WERI-Rb-1 (cell line): ENCODE data around the gene KCNQ2.

Source experiments
- DNase-seq: peaks from one replicate; pipeline ENCODE4 v3.0.0-alpha.2; 2020
- H3K27ac ChIP-seq: fragments of 250-450 bp; sonication (Bioruptor Pico); 2 replicates; pipeline ENCODE4 v1.5.1; 2020; ENCODE audit warnings: mild to moderate bottlenecking, moderate library complexity
- H3K27me3 ChIP-seq: fragments of 250-450 bp; sonication (Bioruptor Pico); 2 replicates; pipeline ENCODE4 v1.5.1; 2021; ENCODE audit warnings: mild to moderate bottlenecking, low read depth, moderate library complexity; ENCODE audit not compliant: insufficient read depth, severe bottlenecking
- H3K36me3 ChIP-seq: fragments of 250-450 bp; sonication (Bioruptor Pico); 2 replicates; pipeline ENCODE4 v1.5.1; 2020; ENCODE audit warnings: mild to moderate bottlenecking, moderate library complexity
- H3K4me3 ChIP-seq: 2 replicates; pipeline ENCODE4 v1.5.1; 2011; ENCODE audit warnings: low read depth, mild to moderate bottlenecking, control low read depth, low read length
- H3K9me3 ChIP-seq: fragments of 250-450 bp; sonication (Bioruptor Pico); 2 replicates; pipeline ENCODE4 v1.5.1; 2021; ENCODE audit warnings: mild to moderate bottlenecking, moderate library complexity; ENCODE audit not compliant: severe bottlenecking
- TF ChIP-seq, protein P1 (sequence below): IDR thresholded peaks from 2 replicates; pipeline ENCODE4 v1.5.1; 2011; ENCODE audit warnings: low read depth, mild to moderate bottlenecking, control low read depth, inconsistent platforms, low read length

KCNQ2 gene

DNA sequence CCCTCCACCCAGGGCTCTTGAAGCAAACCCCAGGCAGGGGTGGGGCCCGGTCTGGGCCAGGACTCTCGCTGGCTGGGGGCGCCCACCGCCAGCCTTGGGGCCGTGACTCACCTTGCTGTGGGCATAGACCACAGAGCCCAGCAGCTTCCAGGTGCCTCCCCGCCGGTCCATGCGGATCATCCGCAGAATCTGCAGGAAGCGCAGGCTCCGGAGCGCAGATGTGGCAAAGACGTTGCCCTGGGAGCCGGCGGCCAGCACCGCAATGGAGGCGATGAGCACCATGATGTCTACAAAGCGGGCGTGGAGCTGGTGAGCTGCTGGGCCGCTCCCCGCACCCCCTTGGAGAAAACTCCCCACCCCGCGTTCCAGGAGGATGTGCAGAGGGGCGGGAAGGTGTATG is 27.9 kb downstream of the KCNQ2 start:
- Histone ChIP-seq H3K27ac (no peak overlapping the region), H3K27me3 (no peaks in the 10 kb centered on the region), H3K4me3 (no peak overlapping the region), H3K9me3 (peaks cover 4% of the 10 kb centered on the region), H3K36me3 (peaks cover 8% of the 10 kb centered on the region; the same call in 1 of the 2 replicates)
- no peak for DNase-seq
- TF ChIP-seq, protein P1, sequence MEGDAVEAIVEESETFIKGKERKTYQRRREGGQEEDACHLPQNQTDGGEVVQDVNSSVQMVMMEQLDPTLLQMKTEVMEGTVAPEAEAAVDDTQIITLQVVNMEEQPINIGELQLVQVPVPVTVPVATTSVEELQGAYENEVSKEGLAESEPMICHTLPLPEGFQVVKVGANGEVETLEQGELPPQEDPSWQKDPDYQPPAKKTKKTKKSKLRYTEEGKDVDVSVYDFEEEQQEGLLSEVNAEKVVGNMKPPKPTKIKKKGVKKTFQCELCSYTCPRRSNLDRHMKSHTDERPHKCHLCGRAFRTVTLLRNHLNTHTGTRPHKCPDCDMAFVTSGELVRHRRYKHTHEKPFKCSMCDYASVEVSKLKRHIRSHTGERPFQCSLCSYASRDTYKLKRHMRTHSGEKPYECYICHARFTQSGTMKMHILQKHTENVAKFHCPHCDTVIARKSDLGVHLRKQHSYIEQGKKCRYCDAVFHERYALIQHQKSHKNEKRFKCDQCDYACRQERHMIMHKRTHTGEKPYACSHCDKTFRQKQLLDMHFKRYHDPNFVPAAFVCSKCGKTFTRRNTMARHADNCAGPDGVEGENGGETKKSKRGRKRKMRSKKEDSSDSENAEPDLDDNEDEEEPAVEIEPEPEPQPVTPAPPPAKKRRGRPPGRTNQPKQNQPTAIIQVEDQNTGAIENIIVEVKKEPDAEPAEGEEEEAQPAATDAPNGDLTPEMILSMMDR, result no peak

DNA sequence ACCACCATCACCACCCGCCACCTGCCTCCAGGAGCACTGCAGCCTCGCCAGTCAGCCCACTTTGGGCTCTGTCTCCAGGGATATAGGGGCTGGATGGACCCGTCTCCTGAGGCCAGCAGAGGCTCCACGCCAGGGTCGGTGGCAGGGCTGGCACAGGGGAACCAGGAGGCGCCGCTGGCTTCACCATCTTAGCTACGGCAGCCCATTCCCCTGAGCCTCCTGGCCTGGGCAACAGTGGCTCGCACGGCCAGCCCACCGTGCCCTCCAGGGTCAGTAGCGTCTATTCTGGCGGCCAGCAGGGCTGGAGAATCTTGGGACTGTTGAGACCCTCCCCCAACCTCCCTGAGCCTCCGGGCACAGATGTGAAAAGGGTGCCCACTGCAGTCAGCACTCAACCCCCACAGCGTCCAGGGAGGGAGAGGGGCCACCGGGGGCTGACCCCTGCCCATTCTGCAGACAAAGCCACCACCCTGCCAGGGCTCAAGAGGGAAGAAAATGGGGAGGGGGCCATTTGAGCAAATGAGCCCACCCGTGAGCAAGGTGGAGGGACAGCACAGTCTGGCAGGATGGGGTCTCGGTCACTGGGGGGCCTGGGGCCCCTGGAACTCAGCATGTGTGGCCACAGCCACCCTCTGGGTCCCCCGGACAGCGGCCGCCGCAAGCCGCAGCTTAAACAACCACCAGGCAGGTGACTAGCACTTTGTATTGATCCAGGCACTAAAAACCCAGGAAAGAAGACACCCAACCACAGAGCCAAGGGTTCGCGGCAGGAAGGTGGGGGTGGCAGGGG is 28.7 kb downstream of the KCNQ2 start:
- Histone ChIP-seq H3K36me3 (peaks cover 12% of the 10 kb centered on the region; the same call in 1 of the 2 replicates), H3K4me3 (no peak overlapping the region), H3K9me3 (peaks cover 4% of the 10 kb centered on the region), H3K27ac (no peak overlapping the region), H3K27me3 (no peaks in the 10 kb centered on the region)
- TF ChIP-seq, protein P1, result no peak
- no peak for DNase-seq

DNA sequence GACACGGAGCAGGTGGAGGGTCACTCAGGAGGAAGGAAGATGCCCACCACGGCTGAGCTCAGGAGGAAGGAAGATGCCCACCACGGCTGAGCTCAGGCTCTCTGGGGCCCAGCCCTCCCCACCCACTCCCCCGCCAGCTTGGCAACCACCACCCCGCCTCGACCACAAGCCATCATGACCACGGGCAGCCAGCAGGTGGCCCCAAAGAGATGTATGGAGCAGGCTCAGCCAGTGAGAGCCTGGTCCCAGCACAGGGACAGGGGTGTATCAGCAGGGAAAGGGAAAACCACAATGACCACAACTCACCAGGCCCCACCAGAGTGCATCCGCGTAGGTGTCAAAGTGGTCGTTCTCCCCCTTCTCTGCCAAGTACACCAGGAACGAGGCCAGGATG is 30.4 kb downstream of the KCNQ2 start:
- Histone ChIP-seq H3K9me3 (peaks cover 4% of the 10 kb centered on the region), H3K27ac (no peak overlapping the region), H3K27me3 (no peaks in the 10 kb centered on the region)

DNA sequence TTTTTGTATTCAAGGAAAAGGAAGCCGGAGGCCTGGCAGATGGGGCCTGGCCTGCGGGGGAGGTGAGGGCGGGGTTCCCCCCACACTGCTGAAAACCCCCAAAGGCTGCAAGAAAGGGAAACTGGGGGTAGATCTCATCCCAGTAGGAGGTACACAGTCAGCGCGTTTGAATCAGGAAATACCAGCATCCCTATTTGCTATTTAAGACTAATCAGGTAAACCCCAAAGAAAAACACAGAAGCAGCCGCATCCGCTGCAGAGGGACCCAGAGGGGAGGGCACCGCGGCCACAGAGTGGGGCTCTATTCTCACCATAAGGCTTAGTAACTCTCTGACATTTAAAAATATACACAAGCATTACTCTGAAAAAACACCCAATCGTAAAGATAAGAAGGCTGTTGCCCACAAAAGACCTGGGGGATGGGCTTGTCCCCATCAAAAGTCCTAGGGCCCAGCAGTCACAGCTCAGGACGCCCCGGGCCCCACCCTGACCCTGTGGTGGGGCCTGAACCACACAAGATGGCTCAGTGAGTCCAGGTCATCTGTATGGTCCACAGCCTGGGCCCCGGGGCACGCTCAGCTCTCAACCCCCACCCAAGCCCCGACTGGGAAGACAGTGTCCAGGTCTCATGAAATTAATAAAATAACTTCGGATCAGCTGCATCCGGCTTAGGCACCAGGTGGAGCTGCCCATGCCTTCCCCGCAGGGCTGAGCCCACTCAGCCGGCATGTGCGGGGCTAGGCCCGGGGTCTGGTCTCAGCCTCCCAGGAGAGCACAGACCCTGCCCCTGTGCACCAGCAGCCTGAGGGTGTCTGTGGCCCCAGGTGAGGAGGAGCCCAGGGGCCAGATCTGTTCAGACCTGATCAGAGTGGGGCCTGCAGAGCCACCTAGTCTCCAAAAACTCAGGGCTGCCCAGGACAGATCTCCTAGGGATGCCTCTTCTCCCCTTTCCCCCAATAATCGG is 31.0 kb downstream of the KCNQ2 start:
- no peaks in the 10 kb centered on the region for H3K27me3 ChIP-seq
- H3K27ac ChIP-seq, result no peak overlapping the region
- TF ChIP-seq, protein P1, result no peak
- no peak overlapping the region for H3K4me3 ChIP-seq
- peaks cover 4% of the 10 kb centered on the region for H3K9me3 ChIP-seq
- DNase-seq, result no peak
- H3K36me3 ChIP-seq, result peaks cover 17% of the 10 kb centered on the region; the same call in 1 of the 2 replicates

More for the DNA sequence above, 30.4 kb downstream of the KCNQ2 start:
- TF ChIP-seq, protein P1, result peak; percentile 81
- peak; percentile 81 for DNase-seq
- H3K4me3 ChIP-seq, result no peak overlapping the region
- peaks cover 15% of the 10 kb centered on the region; the same call in 1 of the 2 replicates for H3K36me3 ChIP-seq

DNA sequence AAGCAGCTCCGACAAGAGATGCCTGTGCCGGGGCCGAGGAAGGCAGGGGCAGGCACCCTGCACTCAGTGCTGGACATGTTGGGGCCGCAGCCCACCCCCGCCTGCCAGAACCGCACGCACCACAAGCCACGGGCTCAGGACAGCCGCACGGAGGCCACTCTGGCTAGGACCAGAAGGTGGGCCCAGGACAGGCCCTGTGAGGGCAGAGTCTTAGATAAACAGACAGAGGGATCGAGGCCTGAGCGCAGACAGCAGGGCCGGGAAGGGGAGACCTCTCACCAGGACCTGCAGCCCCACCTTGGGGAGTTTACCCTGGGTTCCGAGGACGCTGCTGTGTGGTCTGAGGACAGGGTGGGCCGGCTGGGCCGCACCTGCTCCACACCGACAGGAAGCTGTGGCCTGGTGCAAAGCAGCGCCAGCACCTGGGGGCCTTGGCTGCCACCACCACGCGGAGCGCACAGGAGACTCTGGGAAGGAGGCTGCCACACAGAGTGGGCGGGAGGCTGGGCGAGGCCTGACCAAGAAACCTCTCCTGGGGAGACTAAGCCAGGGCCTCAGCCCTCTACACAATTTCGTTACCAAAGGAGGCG is 32.0 kb downstream of the KCNQ2 start:
- H3K27ac ChIP-seq, result no peak overlapping the region
- no peak for DNase-seq
- H3K36me3 ChIP-seq, result peaks cover 17% of the 10 kb centered on the region; the same call in 1 of the 2 replicates
- no peak overlapping the region for H3K4me3 ChIP-seq
- H3K27me3 ChIP-seq, result no peaks in the 10 kb centered on the region
- H3K9me3 ChIP-seq, result peaks cover 4% of the 10 kb centered on the region
- TF ChIP-seq, protein P1, result no peak
